GM19099 (cell line): Measurements from ENCODE around the gene RAET1L.

Source experiments
- POLR2A ChIP-seq: IDR thresholded peaks from 3 replicates; pipeline ENCODE4 v1.6.1; 2011; ENCODE audit warnings: low read depth; ENCODE audit not compliant: insufficient read length; ENCODE audit errors: extremely low read depth

RAET1L gene

GRCh38 chr6:150053450-150053849 lies 28.1 kb upstream of the RAET1L start:
- TF ChIP-seq POLR2A: no peak

GRCh38 chr6:150050846-150051245 lies 25.5 kb upstream of the RAET1L start:
- no peak for TF ChIP-seq POLR2A

- TF ChIP-seq POLR2A: no peak
These were observed 22.8 kb upstream of the RAET1L start for GRCh38 chr6:150048099-150048498.

GRCh38 chr6:150046943-150047342 lies 21.6 kb upstream of the RAET1L start:
- TF ChIP-seq POLR2A: no peak

- no peak for TF ChIP-seq POLR2A
These were observed 19.4 kb upstream of the RAET1L start for GRCh38 chr6:150044621-150045145.

GRCh38 chr6:150043501-150044412 lies 18.4 kb upstream of the RAET1L start:
- TF ChIP-seq POLR2A: no peak

GRCh38 chr6:150043096-150043495 lies 17.8 kb upstream of the RAET1L start:
- TF ChIP-seq POLR2A: no peak

GRCh38 chr6:150038202-150039062 lies 13.1 kb upstream of the RAET1L start:
- TF ChIP-seq POLR2A: no peak

- TF ChIP-seq POLR2A: no peak
These were observed 12.3 kb upstream of the RAET1L start for GRCh38 chr6:150037526-150038201.

GRCh38 chr6:150036081-150036480 lies 10.7 kb upstream of the RAET1L start:
- TF ChIP-seq POLR2A: no peak

- TF ChIP-seq POLR2A: no peak
These were observed 8.0 kb upstream of the RAET1L start for GRCh38 chr6:150033207-150033771.

GRCh38 chr6:150032598-150032997 lies 7.3 kb upstream of the RAET1L start:
- no peak for TF ChIP-seq POLR2A

GRCh38 chr6:150030611-150031010 lies 5.3 kb upstream of the RAET1L start:
- no peak for TF ChIP-seq POLR2A

GRCh38 chr6:150029749-150030148 lies 4.4 kb upstream of the RAET1L start:
- no peak for TF ChIP-seq POLR2A

- no peak for TF ChIP-seq POLR2A
These were observed 3.9 kb upstream of the RAET1L start for GRCh38 chr6:150029276-150029675.

GRCh38 chr6:150028799-150029198 lies 3.5 kb upstream of the RAET1L start:
- TF ChIP-seq POLR2A: no peak
